Activated CD4-positive, alpha-beta T cell treated with anti-CD3 and anti-CD28 coated beads, Interleukin-2, amount 10 ng/mL, durations not matched to agents 24 days and 14 days (primary cell): ENCODE results near the gene THSD4. TPM values are rescaled to one million over a fixed set of nuclear protein-coding genes. Genes with fewer than 3 reads are reported as not detected.
"Not testable (repeated sequence)": the region's sequence is repeated elsewhere in the genome, so short reads cannot be mapped to it uniquely, and the experiment has no call there.

Source experiments
- DNase-seq: peaks from one replicate; pipeline ENCODE4 v3.0.0; 2022
- H3K27ac Mint-ChIP-seq: one replicate; pipeline ENCODE4 v1.8.0; 2022; ENCODE audit warnings: mild to moderate bottlenecking, mixed read lengths
- H3K27me3 Mint-ChIP-seq: one replicate; pipeline ENCODE4 v1.8.0; 2022; ENCODE audit warnings: mixed read lengths
- H3K36me3 Mint-ChIP-seq: one replicate; pipeline ENCODE4 v1.8.0; 2022; ENCODE audit warnings: low read depth, mild to moderate bottlenecking, mixed read lengths
- H3K4me1 Mint-ChIP-seq: one replicate; pipeline ENCODE4 v1.8.0; 2021; ENCODE audit warnings: mixed read lengths
- H3K4me3 Mint-ChIP-seq: one replicate; pipeline ENCODE4 v1.8.0; 2022; ENCODE audit warnings: mild to moderate bottlenecking, moderate library complexity, mixed read lengths
- H3K9me3 Mint-ChIP-seq: one replicate; pipeline ENCODE4 v1.8.0; 2021; ENCODE audit warnings: mixed read lengths
- intact Hi-C: fragments of 100-400 bp; cut with micrococcal nuclease; formaldehyde crosslinking; loops from one replicate; pipeline ENCODE4 v1.15.1; 2023
- total RNA-seq: library from RNA; stranded (reverse); gene quantifications from 2 replicates; pipeline ENCODE4 v1.2.3, GENCODE V29; 2022

The THSD4 gene
- total RNA-seq, 1 donor from 2014 or later, result not detected

- no peak overlapping the region for H3K4me3 Mint-ChIP-seq
- DNase-seq, result no peak
- no peaks in the 10 kb centered on the region for H3K4me1 Mint-ChIP-seq
- H3K9me3 Mint-ChIP-seq, result no peaks in the 10 kb centered on the region
- H3K27me3 Mint-ChIP-seq, result no peaks in the 10 kb centered on the region
- H3K36me3 Mint-ChIP-seq, result no peaks in the 10 kb centered on the region
- H3K27ac Mint-ChIP-seq, result no peak overlapping the region
- intact Hi-C loops, result no loop called here
Measured at GRCh38 chr15:71154607-71155200, 39.4 kb downstream of the THSD4 start.

GRCh38 chr15:71155534-71155933 lies 40.3 kb downstream of the THSD4 start:
- no peaks in the 10 kb centered on the region for H3K9me3 Mint-ChIP-seq
- H3K27me3 Mint-ChIP-seq, result no peaks in the 10 kb centered on the region
- no peaks in the 10 kb centered on the region for H3K4me1 Mint-ChIP-seq
- no peak overlapping the region for H3K27ac Mint-ChIP-seq
- intact Hi-C loops, result no loop called here
- DNase-seq, result no peak
- no peaks in the 10 kb centered on the region for H3K36me3 Mint-ChIP-seq
- no peak overlapping the region for H3K4me3 Mint-ChIP-seq

GRCh38 chr15:71160976-71161375 lies 45.7 kb downstream of the THSD4 start:
- Mint-ChIP-seq H3K4me3 (no peak overlapping the region), H3K27me3 (peaks cover 9% of the 10 kb centered on the region), H3K36me3 (no peaks in the 10 kb centered on the region), H3K27ac (no peak overlapping the region), H3K4me1 (no peaks in the 10 kb centered on the region), H3K9me3 (peaks cover 3% of the 10 kb centered on the region)
- intact Hi-C loops, result no loop called here
- no peak for DNase-seq

- intact Hi-C loops, result no loop called here
- no peak for DNase-seq
- Mint-ChIP-seq H3K4me1 (no peaks in the 10 kb centered on the region), H3K27ac (no peak overlapping the region), H3K4me3 (no peak overlapping the region), H3K9me3 (peaks cover 7% of the 10 kb centered on the region), H3K27me3 (peaks cover 9% of the 10 kb centered on the region), H3K36me3 (no peaks in the 10 kb centered on the region)
Measured at GRCh38 chr15:71162309-71162708, 47.0 kb downstream of the THSD4 start.

- DNase-seq, intact Hi-C loops, H3K36me3 Mint-ChIP-seq, H3K27ac Mint-ChIP-seq, H3K27me3 Mint-ChIP-seq, H3K4me3 Mint-ChIP-seq, H3K9me3 Mint-ChIP-seq, H3K4me1 Mint-ChIP-seq: not testable (repeated sequence)
Measured at GRCh38 chr15:71164606-71165005, 49.3 kb downstream of the THSD4 start.

- intact Hi-C loops, result no loop called here
- no peak for DNase-seq
- Mint-ChIP-seq H3K27ac (no peak overlapping the region), H3K4me1 (no peaks in the 10 kb centered on the region), H3K4me3 (no peak overlapping the region), H3K36me3 (no peaks in the 10 kb centered on the region), H3K27me3 (peaks cover under 1% of the 10 kb centered on the region), H3K9me3 (peaks cover 11% of the 10 kb centered on the region)
Measured at GRCh38 chr15:71167445-71168165, 52.3 kb downstream of the THSD4 start.

- H3K4me1 Mint-ChIP-seq, result no peaks in the 10 kb centered on the region
- no peak overlapping the region for H3K27ac Mint-ChIP-seq
- DNase-seq, result no peak
- intact Hi-C loops, result no loop called here
- peaks cover 11% of the 10 kb centered on the region for H3K9me3 Mint-ChIP-seq
- H3K36me3 Mint-ChIP-seq, result no peaks in the 10 kb centered on the region
- H3K27me3 Mint-ChIP-seq, result no peaks in the 10 kb centered on the region
- H3K4me3 Mint-ChIP-seq, result no peak overlapping the region
Measured at GRCh38 chr15:71168166-71168834, 53.0 kb downstream of the THSD4 start.

GRCh38 chr15:71170163-71170562 lies 54.9 kb downstream of the THSD4 start:
- Mint-ChIP-seq H3K27me3 (no peaks in the 10 kb centered on the region), H3K36me3 (no peaks in the 10 kb centered on the region), H3K9me3 (peaks cover 15% of the 10 kb centered on the region), H3K4me1 (no peaks in the 10 kb centered on the region), H3K4me3 (no peak overlapping the region), H3K27ac (no peak overlapping the region)
- intact Hi-C loops, result no loop called here
- no peak for DNase-seq

- Mint-ChIP-seq H3K4me3 (no peak overlapping the region), H3K27ac (no peak overlapping the region)
Measured at GRCh38 chr15:71171195-71171594, 55.9 kb downstream of the THSD4 start.

GRCh38 chr15:71174360-71174759 lies 59.1 kb downstream of the THSD4 start:
- H3K4me1 Mint-ChIP-seq, H3K27me3 Mint-ChIP-seq, H3K9me3 Mint-ChIP-seq, H3K27ac Mint-ChIP-seq, H3K36me3 Mint-ChIP-seq, intact Hi-C loops, H3K4me3 Mint-ChIP-seq: not testable (repeated sequence)
- peak; percentile 14 for DNase-seq

More at GRCh38 chr15:71171195-71171594, 55.9 kb downstream of the THSD4 start:
- Mint-ChIP-seq H3K4me1 (no peaks in the 10 kb centered on the region), H3K36me3 (no peaks in the 10 kb centered on the region), H3K27me3 (no peaks in the 10 kb centered on the region), H3K9me3 (peaks cover 12% of the 10 kb centered on the region)
- no peak for DNase-seq
- intact Hi-C loops, result no loop called here

GRCh38 chr15:71180986-71181853 lies 65.9 kb downstream of the THSD4 start:
- Mint-ChIP-seq H3K4me1 (no peaks in the 10 kb centered on the region), H3K4me3 (no peak overlapping the region), H3K9me3 (peaks cover 5% of the 10 kb centered on the region), H3K27ac (no peak overlapping the region), H3K27me3 (no peaks in the 10 kb centered on the region), H3K36me3 (no peaks in the 10 kb centered on the region)
- DNase-seq, result peak; percentile 40
- intact Hi-C loops, result no loop called here

- no peak overlapping the region for H3K27ac Mint-ChIP-seq
- no peaks in the 10 kb centered on the region for H3K27me3 Mint-ChIP-seq
- intact Hi-C loops, result no loop called here
- no peaks in the 10 kb centered on the region for H3K4me1 Mint-ChIP-seq
- H3K36me3 Mint-ChIP-seq, result no peaks in the 10 kb centered on the region
- DNase-seq, result peak; percentile 6
- peaks cover 5% of the 10 kb centered on the region for H3K9me3 Mint-ChIP-seq
- H3K4me3 Mint-ChIP-seq, result no peak overlapping the region
Measured at GRCh38 chr15:71182522-71182921, 67.3 kb downstream of the THSD4 start.

- Mint-ChIP-seq H3K4me3 (no peak overlapping the region), H3K27me3 (no peaks in the 10 kb centered on the region), H3K36me3 (no peaks in the 10 kb centered on the region), H3K9me3 (peaks cover 5% of the 10 kb centered on the region), H3K4me1 (no peaks in the 10 kb centered on the region), H3K27ac (no peak overlapping the region)
- peak; percentile 30 for DNase-seq
- intact Hi-C loops, result no loop called here
Measured at GRCh38 chr15:71183063-71183462, 67.8 kb downstream of the THSD4 start.

- Mint-ChIP-seq H3K9me3 (no peaks in the 10 kb centered on the region), H3K4me3 (no peak overlapping the region), H3K27ac (no peak overlapping the region)
Measured at GRCh38 chr15:71185706-71186105, 70.4 kb downstream of the THSD4 start.

More at GRCh38 chr15:71185706-71186105, 70.4 kb downstream of the THSD4 start:
- intact Hi-C loops, result no loop called here
- Mint-ChIP-seq H3K4me1 (no peaks in the 10 kb centered on the region), H3K36me3 (no peaks in the 10 kb centered on the region), H3K27me3 (no peaks in the 10 kb centered on the region)
- DNase-seq, result peak; percentile 17
